Osteocyte (in vitro differentiated cells): ENCODE data around the gene NSD1. TPM values are rescaled to one million over a fixed set of nuclear protein-coding genes. Genes with fewer than 3 reads are reported as not detected.

Experiments used
- DNase-seq: peaks from one replicate; pipeline ENCODE4 v3.0.0; 2021; ENCODE audit warnings: mixed read lengths; ENCODE audit not compliant: unreplicated experiment; ENCODE audit errors: extremely low spot score
- H3K27ac Mint-ChIP-seq: one replicate; pipeline ENCODE4 v1.8.0; 2021; ENCODE audit warnings: mild to moderate bottlenecking, mixed read lengths; ENCODE audit not compliant: unreplicated experiment
- H3K27me3 Mint-ChIP-seq: one replicate; pipeline ENCODE4 v1.8.0; 2021; ENCODE audit warnings: mixed read lengths; ENCODE audit not compliant: unreplicated experiment
- H3K36me3 Mint-ChIP-seq: one replicate; pipeline ENCODE4 v1.8.0; 2021; ENCODE audit warnings: mixed read lengths; ENCODE audit not compliant: unreplicated experiment
- H3K4me1 Mint-ChIP-seq: one replicate; pipeline ENCODE4 v1.8.0; 2021; ENCODE audit warnings: mixed read lengths; ENCODE audit not compliant: unreplicated experiment
- H3K4me3 Mint-ChIP-seq: one replicate; pipeline ENCODE4 v1.8.0; 2021; ENCODE audit warnings: mild to moderate bottlenecking, moderate library complexity, mixed read lengths; ENCODE audit not compliant: unreplicated experiment
- H3K9me3 Mint-ChIP-seq: one replicate; pipeline ENCODE4 v1.8.0; 2021; ENCODE audit warnings: mixed read lengths; ENCODE audit not compliant: unreplicated experiment
- CTCF ChIP-seq: fragments of 200-600 bp; sonication (generic); IDR thresholded peaks from 2 replicates; pipeline ENCODE4 v1.5.0; 2021; ENCODE audit warnings: antibody characterized with exemption, mild to moderate bottlenecking, moderate library complexity
- total RNA-seq: library from RNA; stranded (reverse); gene quantifications from 2 replicates; pipeline ENCODE4 v1.2.1, GENCODE V29; 2021

The NSD1 gene
- total RNA-seq, 1 donor from 2014 or later, result 74.7 TPM

GRCh38 chr5:177113566-177114424 is 19.8 kb upstream of the NSD1 start:
- no peaks in the 10 kb centered on the region for H3K36me3 Mint-ChIP-seq
- H3K27me3 Mint-ChIP-seq, result no peaks in the 10 kb centered on the region
- no peaks in the 10 kb centered on the region for H3K9me3 Mint-ChIP-seq
- peak; percentile 91 for DNase-seq
- H3K27ac Mint-ChIP-seq, result no peak overlapping the region
- H3K4me1 Mint-ChIP-seq, result peaks cover 4% of the 10 kb centered on the region
- H3K4me3 Mint-ChIP-seq, result no peak overlapping the region
- peak; percentile 97 for TF ChIP-seq CTCF

DNA sequence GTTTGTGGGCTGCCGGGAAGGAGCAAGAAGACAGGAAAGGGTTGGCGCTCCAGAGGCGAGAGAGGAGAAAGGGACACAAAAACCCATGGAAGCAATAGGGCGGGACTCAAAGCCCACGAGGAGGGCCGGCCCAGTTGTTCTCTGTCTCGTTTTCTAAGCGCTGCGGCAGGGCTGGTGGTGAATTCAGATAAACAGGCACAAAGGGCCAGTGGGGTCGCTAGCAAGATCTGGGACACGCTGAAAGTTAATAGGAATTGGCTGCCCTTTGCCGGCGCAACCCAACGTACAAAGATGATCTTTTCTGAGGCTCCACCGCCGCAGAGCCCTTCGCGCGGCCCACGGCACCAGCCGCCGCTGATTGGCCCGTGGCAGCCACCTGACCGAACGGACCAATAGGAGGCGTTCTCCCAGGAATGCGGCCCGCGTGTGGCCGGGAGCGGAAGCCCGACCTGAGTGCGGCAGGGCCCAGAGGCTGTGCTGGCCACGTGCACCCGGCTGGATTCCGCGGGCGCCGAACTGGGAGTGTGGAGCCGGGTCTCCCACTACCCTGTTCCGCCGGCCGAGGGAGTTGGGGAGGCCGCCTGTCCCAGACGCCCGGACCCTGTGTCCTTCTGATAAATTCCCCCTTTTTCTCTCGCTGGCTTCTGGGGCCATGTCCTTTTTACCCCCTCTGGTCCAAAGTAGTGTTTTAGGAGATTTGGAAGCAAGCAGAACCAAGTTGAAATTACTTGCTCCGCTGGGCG is 16.8 kb upstream of the NSD1 start:
- no peaks in the 10 kb centered on the region for H3K9me3 Mint-ChIP-seq
- no peaks in the 10 kb centered on the region for H3K4me1 Mint-ChIP-seq
- no peaks in the 10 kb centered on the region for H3K36me3 Mint-ChIP-seq
- H3K27me3 Mint-ChIP-seq, result no peaks in the 10 kb centered on the region
- H3K4me3 Mint-ChIP-seq, result no peak overlapping the region
- no peak overlapping the region for H3K27ac Mint-ChIP-seq
- DNase-seq, result no peak
- TF ChIP-seq CTCF, result no peak

GRCh38 chr5:177117441-177118045 is 16.0 kb upstream of the NSD1 start:
- H3K9me3 Mint-ChIP-seq, result no peaks in the 10 kb centered on the region
- no peaks in the 10 kb centered on the region for H3K36me3 Mint-ChIP-seq
- DNase-seq, result no peak
- no peaks in the 10 kb centered on the region for H3K4me1 Mint-ChIP-seq
- H3K27ac Mint-ChIP-seq, result no peak overlapping the region
- H3K27me3 Mint-ChIP-seq, result peaks cover 3% of the 10 kb centered on the region
- H3K4me3 Mint-ChIP-seq, result no peak overlapping the region
- TF ChIP-seq CTCF, result no peak

- peaks cover 6% of the 10 kb centered on the region for H3K27me3 Mint-ChIP-seq
- TF ChIP-seq CTCF, result no peak
- no peak overlapping the region for H3K4me3 Mint-ChIP-seq
- no peak for DNase-seq
- no peaks in the 10 kb centered on the region for H3K9me3 Mint-ChIP-seq
- no peaks in the 10 kb centered on the region for H3K36me3 Mint-ChIP-seq
- H3K4me1 Mint-ChIP-seq, result no peaks in the 10 kb centered on the region
- no peak overlapping the region for H3K27ac Mint-ChIP-seq
Observed at GRCh38 chr5:177122566-177122965, 11.0 kb upstream of the NSD1 start.
